T-helper 17 cell (primary cell): ENCODE measurements around the gene OXSR1. TPM values are rescaled to one million over a fixed set of nuclear protein-coding genes. Genes with fewer than 3 reads are reported as not detected.

Source experiments
- ATAC-seq: fragments of 150-1000 bp; cut with Tn5 transposase; 2 replicates; pipeline ENCODE4 v1.10.0; 2021; ENCODE audit warnings: mild to moderate bottlenecking, moderate library complexity
- DNase-seq, 3 donors: peaks; one replicate each; pipeline versions ENCODE4 v3.0.0 to v3.0.0-alpha.2; 2020 to 2021
- H3K9me3 ChIP-seq: one replicate; pipeline ENCODE4 v1.7.0; 2013; ENCODE audit warnings: low read length, mild to moderate bottlenecking; ENCODE audit not compliant: control insufficient read depth, poor library complexity, severe bottlenecking
- H3K27ac Mint-ChIP-seq: one replicate; pipeline ENCODE4 v1.8.0; 2022; ENCODE audit warnings: mild to moderate bottlenecking, moderate library complexity, mixed read lengths
- H3K27me3 Mint-ChIP-seq: one replicate; pipeline ENCODE4 v1.8.0; 2022; ENCODE audit warnings: mixed read lengths
- H3K36me3 Mint-ChIP-seq: one replicate; pipeline ENCODE4 v1.8.0; 2022; ENCODE audit warnings: low read depth, mixed read lengths
- H3K4me1 Mint-ChIP-seq: one replicate; pipeline ENCODE4 v1.8.0; 2022; ENCODE audit warnings: mild to moderate bottlenecking, mixed read lengths
- H3K4me3 Mint-ChIP-seq: one replicate; pipeline ENCODE4 v1.8.0; 2022; ENCODE audit warnings: mild to moderate bottlenecking, moderate library complexity, mixed read lengths
- total RNA-seq, 4 donors: library from RNA in 2 of 4; stranded (reverse) in 2 of 4; gene quantifications; one replicate each; pipeline ENCODE4 v1.2.3 and lab custom pipeline; 2022 to 2026

OXSR1 gene
- total RNA-seq, 2 donors from 2014 or later: 39.8 to 51.9 TPM

DNA sequence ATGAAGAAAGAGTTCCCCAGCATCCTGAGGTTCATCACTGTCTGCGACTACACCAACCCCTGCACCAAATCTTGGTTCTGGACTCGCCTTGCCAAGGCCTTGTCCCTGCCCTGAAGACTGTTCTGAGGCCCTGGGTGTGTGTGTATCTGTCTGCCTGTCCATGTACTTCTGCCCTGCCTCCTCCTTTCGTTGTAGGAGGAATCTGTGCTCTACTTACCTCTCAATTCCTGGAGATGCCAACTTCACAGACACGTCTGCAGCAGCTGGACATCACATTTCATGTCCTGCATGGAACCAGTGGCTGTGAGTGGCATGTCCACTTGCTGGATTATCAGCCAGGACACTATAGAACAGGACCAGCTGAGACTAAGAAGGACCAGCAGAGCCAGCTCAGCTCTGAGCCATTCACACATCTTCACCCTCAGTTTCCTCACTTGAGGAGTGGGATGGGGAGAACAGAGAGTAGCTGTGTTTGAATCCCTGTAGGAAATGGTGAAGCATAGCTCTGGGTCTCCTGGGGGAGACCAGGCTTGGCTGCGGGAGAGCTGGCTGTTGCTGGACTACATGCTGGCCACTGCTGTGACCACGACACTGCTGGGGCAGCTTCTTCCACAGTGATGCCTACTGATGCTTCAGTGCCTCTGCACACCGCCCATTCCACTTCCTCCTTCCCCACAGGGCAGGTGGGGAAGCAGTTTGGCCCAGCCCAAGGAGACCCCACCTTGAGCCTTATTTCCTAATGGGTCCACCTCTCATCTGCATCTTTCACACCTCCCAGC is 24.0 kb upstream of the OXSR1 start:
- Mint-ChIP-seq H3K27me3 (no peaks in the 10 kb centered on the region), H3K4me1 (peaks cover 38% of the 10 kb centered on the region), H3K4me3 (peak overlapping the region; percentile 74), H3K27ac (peak overlapping the region; percentile 39), H3K36me3 (peaks cover 4% of the 10 kb centered on the region)
- ATAC-seq: no peak
- no peaks in the 10 kb centered on the region for H3K9me3 ChIP-seq
- DNase-seq: no peak

GRCh38 chr3:38141952-38142273 is 23.4 kb upstream of the OXSR1 start:
- H3K4me3 Mint-ChIP-seq: no peak overlapping the region
- DNase-seq (no peak), ATAC-seq (no peak)
- H3K27ac Mint-ChIP-seq: peak overlapping the region; percentile 37
- peaks cover 3% of the 10 kb centered on the region for H3K36me3 Mint-ChIP-seq
- H3K27me3 Mint-ChIP-seq: no peaks in the 10 kb centered on the region
- peaks cover 37% of the 10 kb centered on the region for H3K4me1 Mint-ChIP-seq
- H3K9me3 ChIP-seq: no peaks in the 10 kb centered on the region

GRCh38 chr3:38142959-38143358 is 22.4 kb upstream of the OXSR1 start:
- Mint-ChIP-seq H3K36me3 (no peaks in the 10 kb centered on the region), H3K4me1 (peaks cover 30% of the 10 kb centered on the region), H3K27ac (peak overlapping the region; percentile 61), H3K4me3 (no peak overlapping the region), H3K27me3 (no peaks in the 10 kb centered on the region)
- H3K9me3 ChIP-seq: no peaks in the 10 kb centered on the region
- no peak for ATAC-seq
- no peak for DNase-seq

DNA sequence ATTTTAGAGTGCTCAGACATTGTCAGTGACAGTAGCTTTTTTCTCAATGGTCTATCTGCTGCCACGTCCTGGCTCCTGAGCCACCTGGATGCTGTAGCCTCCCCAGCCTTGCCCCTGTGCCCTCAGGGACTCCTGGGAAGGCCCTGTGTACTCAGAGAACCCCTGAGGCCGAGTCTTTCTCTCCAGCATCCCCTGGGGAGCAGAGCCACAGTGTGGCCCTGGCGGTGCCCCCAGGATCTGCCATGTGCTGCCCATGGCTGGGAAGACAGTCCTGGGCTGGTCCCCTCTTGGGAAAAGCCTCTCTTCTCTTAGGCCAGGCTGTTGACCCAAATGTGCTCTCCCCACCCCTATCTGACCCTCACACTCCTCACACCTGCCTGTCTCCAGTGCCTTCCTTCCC is 21.8 kb upstream of the OXSR1 start:
- Mint-ChIP-seq H3K27ac (peak overlapping the region; percentile 61), H3K27me3 (no peaks in the 10 kb centered on the region), H3K4me1 (peaks cover 25% of the 10 kb centered on the region), H3K36me3 (no peaks in the 10 kb centered on the region), H3K4me3 (no peak overlapping the region)
- ATAC-seq (no peak), DNase-seq (no peak)
- no peaks in the 10 kb centered on the region for H3K9me3 ChIP-seq

DNA sequence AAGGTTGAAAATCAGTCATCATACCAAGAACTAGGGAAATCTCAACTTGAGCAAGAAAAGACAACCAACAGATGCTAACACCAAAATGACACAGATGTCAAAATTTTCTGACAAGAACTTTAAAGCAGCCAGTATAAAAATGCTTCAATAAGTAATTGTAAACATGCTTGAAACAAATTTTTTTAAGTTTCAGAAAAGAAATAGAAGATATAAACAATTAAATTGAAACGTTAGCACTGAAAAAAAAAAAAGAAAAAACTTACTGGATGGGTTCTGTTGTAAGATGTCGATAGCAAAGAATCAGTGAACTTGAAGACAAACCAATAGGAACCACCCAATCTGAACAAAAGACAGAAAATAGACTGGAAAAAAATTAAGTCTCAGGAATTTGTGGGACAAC is 18.8 kb upstream of the OXSR1 start:
- H3K27me3 Mint-ChIP-seq: no peaks in the 10 kb centered on the region
- no peak for ATAC-seq
- no peak overlapping the region for H3K27ac Mint-ChIP-seq
- no peaks in the 10 kb centered on the region for H3K36me3 Mint-ChIP-seq
- no peaks in the 10 kb centered on the region for H3K9me3 ChIP-seq
- no peak overlapping the region for H3K4me3 Mint-ChIP-seq
- no peak for DNase-seq
- H3K4me1 Mint-ChIP-seq: peaks cover 18% of the 10 kb centered on the region

GRCh38 chr3:38147421-38147820 is 17.9 kb upstream of the OXSR1 start:
- no peak overlapping the region for H3K4me3 Mint-ChIP-seq
- peaks cover 17% of the 10 kb centered on the region for H3K4me1 Mint-ChIP-seq
- no peak for DNase-seq
- ATAC-seq: no peak
- no peaks in the 10 kb centered on the region for H3K36me3 Mint-ChIP-seq
- H3K9me3 ChIP-seq: no peaks in the 10 kb centered on the region
- H3K27ac Mint-ChIP-seq: no peak overlapping the region
- H3K27me3 Mint-ChIP-seq: no peaks in the 10 kb centered on the region

GRCh38 chr3:38148311-38148882 is 16.9 kb upstream of the OXSR1 start:
- Mint-ChIP-seq H3K36me3 (no peaks in the 10 kb centered on the region), H3K4me1 (peaks cover 17% of the 10 kb centered on the region), H3K27ac (no peak overlapping the region), H3K4me3 (no peak overlapping the region), H3K27me3 (no peaks in the 10 kb centered on the region)
- H3K9me3 ChIP-seq: no peaks in the 10 kb centered on the region
- no peak for ATAC-seq
- no peak for DNase-seq

DNA sequence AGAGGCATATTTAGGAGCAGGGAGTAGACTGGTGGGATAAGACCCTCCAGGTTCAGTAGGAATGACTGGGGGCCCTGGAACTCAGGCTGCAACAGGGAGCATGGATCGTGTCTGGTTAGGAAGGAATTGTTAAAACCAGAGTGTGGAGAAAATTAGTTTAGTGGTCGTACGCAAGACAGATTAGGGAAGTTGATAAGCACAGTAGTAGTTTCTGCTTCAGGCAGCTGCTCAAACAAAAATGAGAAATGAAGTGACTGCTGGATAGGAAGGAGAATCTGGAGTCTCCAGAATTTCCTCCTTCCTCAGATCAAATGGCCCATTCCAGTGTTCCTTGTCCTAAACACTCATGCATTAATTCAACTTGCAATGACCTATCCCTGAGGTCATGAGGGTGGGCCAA is 15.6 kb upstream of the OXSR1 start:
- Mint-ChIP-seq H3K4me3 (no peak overlapping the region), H3K4me1 (peaks cover 17% of the 10 kb centered on the region), H3K36me3 (no peaks in the 10 kb centered on the region), H3K27me3 (no peaks in the 10 kb centered on the region), H3K27ac (no peak overlapping the region)
- no peak for ATAC-seq
- no peaks in the 10 kb centered on the region for H3K9me3 ChIP-seq
- DNase-seq: no peak

- ATAC-seq (no peak), DNase-seq (no peak)
- no peak overlapping the region for H3K4me3 Mint-ChIP-seq
- H3K4me1 Mint-ChIP-seq: peaks cover 17% of the 10 kb centered on the region
- H3K27ac Mint-ChIP-seq: peak overlapping the region; percentile 74
- H3K27me3 Mint-ChIP-seq: no peaks in the 10 kb centered on the region
- H3K9me3 ChIP-seq: no peaks in the 10 kb centered on the region
- no peaks in the 10 kb centered on the region for H3K36me3 Mint-ChIP-seq
These were observed 14.4 kb upstream of the OXSR1 start for GRCh38 chr3:38150780-38151528.

GRCh38 chr3:38151667-38152265 is 13.6 kb upstream of the OXSR1 start:
- Mint-ChIP-seq H3K27me3 (no peaks in the 10 kb centered on the region), H3K4me3 (no peak overlapping the region), H3K36me3 (no peaks in the 10 kb centered on the region), H3K27ac (peak overlapping the region; percentile 74), H3K4me1 (peaks cover 17% of the 10 kb centered on the region)
- DNase-seq: no peak
- peak; percentile 91 for ATAC-seq
- H3K9me3 ChIP-seq: no peaks in the 10 kb centered on the region

DNA sequence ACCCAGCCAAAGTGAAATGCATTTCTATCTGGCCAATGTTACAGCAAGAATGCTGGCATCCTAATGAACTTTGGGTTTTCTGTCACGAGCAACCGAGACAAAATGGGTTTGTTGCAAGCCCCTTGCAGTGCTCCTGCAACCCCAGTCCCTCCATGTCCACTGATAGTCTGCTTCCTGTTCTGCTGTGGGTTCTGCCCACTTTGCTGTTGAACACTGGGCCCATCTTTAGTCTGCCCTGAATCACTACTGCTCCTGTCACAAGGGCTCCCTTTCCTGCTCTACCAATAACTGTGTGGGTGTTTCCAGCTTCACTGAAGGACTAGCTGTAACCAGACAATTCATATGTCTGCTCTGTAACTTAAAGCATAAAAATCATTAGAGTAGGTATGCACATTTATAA is 12.7 kb upstream of the OXSR1 start:
- Mint-ChIP-seq H3K27me3 (no peaks in the 10 kb centered on the region), H3K27ac (peak overlapping the region; percentile 74)
- no peak for ATAC-seq

DNA sequence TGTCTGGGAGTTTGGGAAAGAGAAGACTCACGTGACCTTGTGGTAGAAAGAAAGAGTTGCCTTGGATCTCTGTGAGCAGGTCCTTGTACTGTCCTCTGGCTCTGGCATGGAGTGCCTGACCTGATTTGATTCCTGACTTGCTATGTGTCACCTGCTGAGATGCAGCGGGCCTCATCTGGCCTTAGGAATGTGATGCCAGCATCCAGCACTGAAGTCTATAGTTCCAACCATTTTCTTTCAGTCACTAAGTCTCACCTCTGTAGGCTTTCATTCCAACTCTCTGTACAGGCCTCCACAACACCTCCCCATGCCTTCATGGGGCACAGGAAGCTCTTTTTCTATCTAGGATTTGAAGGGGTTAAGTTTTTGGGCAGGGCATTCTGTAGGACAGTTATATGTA is 12.1 kb upstream of the OXSR1 start:
- peaks cover 15% of the 10 kb centered on the region for H3K4me1 Mint-ChIP-seq
- H3K4me3 Mint-ChIP-seq: no peak overlapping the region
- H3K27me3 Mint-ChIP-seq: no peaks in the 10 kb centered on the region
- no peak overlapping the region for H3K27ac Mint-ChIP-seq
- no peaks in the 10 kb centered on the region for H3K9me3 ChIP-seq
- H3K36me3 Mint-ChIP-seq: no peaks in the 10 kb centered on the region
- ATAC-seq: no peak
- DNase-seq: no peak

More for the DNA sequence above, 12.7 kb upstream of the OXSR1 start:
- H3K9me3 ChIP-seq: no peaks in the 10 kb centered on the region
- no peaks in the 10 kb centered on the region for H3K36me3 Mint-ChIP-seq
- peaks cover 17% of the 10 kb centered on the region for H3K4me1 Mint-ChIP-seq
- DNase-seq: no peak
- H3K4me3 Mint-ChIP-seq: no peak overlapping the region

- no peak overlapping the region for H3K4me3 Mint-ChIP-seq
- no peaks in the 10 kb centered on the region for H3K27me3 Mint-ChIP-seq
- no peaks in the 10 kb centered on the region for H3K36me3 Mint-ChIP-seq
- no peak for ATAC-seq
- peaks cover 18% of the 10 kb centered on the region for H3K4me1 Mint-ChIP-seq
- H3K9me3 ChIP-seq: no peaks in the 10 kb centered on the region
- no peak for DNase-seq
- no peak overlapping the region for H3K27ac Mint-ChIP-seq
These were observed 11.3 kb upstream of the OXSR1 start for GRCh38 chr3:38154033-38154494.
